ENCODE data around the gene ZNHIT6. TPM values are rescaled to one million over a fixed set of nuclear protein-coding genes. Genes with fewer than 3 reads are reported as not detected.

ZNHIT6 gene
- polyA plus RNA-seq, 3 donors = 1.7 to 3.2 (median 2.0) TPM

- Histone ChIP-seq H3K4me2 (replicated peaks; ENCODE audit: extremely low read depth, low read length, poor library complexity, severe bottlenecking) (no peak overlapping the region), H2AFZ (ENCODE audit: insufficient read depth, low read depth, low read length, poor library complexity, severe bottlenecking) (no peak overlapping the region)
Measured at GRCh38 chr1:85628791-85629531, 79.3 kb downstream of the ZNHIT6 start.

GRCh38 chr1:85626818-85627217 lies 81.4 kb downstream of the ZNHIT6 start:
- no peaks in the 10 kb centered on the region for H3K36me3 ChIP-seq (replicated peaks in 1 of 2; ENCODE audit: control insufficient read depth in 1 of 2, insufficient read depth in 2 of 2, low read length in 2 of 2)
- peaks cover 4 to 22% (median 9%) of the 10 kb centered on the region in 7 donors for H3K9me3 Mint-ChIP-seq
- H3K9me3 ChIP-seq (replicated peaks in 1 of 2; ENCODE audit: control insufficient read depth in 1 of 2, insufficient read depth in 1 of 2, low read length in 2 of 2) = peaks cover under 1 to 2% of the 10 kb centered on the region in 2 donors
- no peaks in the 10 kb centered on the region for H3K27me3 ChIP-seq (ENCODE audit: control insufficient read depth in 2 of 2, insufficient read depth in 2 of 2, low read length in 2 of 2)
- no peak overlapping the region for H3K4me3 ChIP-seq (replicated peaks in 1 of 3; ENCODE audit: low read depth in 2 of 3, low read length in 3 of 3)
- no peaks in the 10 kb centered on the region for H3K79me2 ChIP-seq (ENCODE audit: insufficient read depth, low read length)
- H3K4me1 Mint-ChIP-seq = no peaks in the 10 kb centered on the region
- H3K36me3 Mint-ChIP-seq = peaks cover 3 to 7% of the 10 kb centered on the region in 2 donors
- no peaks in the 10 kb centered on the region for H4K20me1 ChIP-seq (ENCODE audit: insufficient read depth, low read length)
- intact Hi-C loops (cut with micrococcal nuclease) = no loop called here
- peaks cover 0 to 4% (median 3%) of the 10 kb centered on the region in 3 donors for H3K27me3 Mint-ChIP-seq (ENCODE audit: low read depth in 3 of 3)
- no peak overlapping the region for H3K4me3 Mint-ChIP-seq
- H3K27ac Mint-ChIP-seq = peak overlapping the region in 1 of 7 donors; percentile 16
- H3K4me1 ChIP-seq (ENCODE audit: control insufficient read depth in 1 of 2, insufficient read depth in 2 of 2, low read length in 2 of 2) = no peaks in the 10 kb centered on the region
- TF ChIP-seq CTCF (IDR thresholded peaks at IDR 0.05) = no peak
- no peak overlapping the region for H2AFZ ChIP-seq (ENCODE audit: insufficient read depth, low read depth, low read length, poor library complexity, severe bottlenecking)
- no peak for DNase-seq
- H3K9ac ChIP-seq (ENCODE audit: insufficient read depth, low read length, poor library complexity, severe bottlenecking) = no peak overlapping the region
- H3K4me2 ChIP-seq (replicated peaks; ENCODE audit: extremely low read depth, low read length, poor library complexity, severe bottlenecking) = no peak overlapping the region
- H3K27ac ChIP-seq (ENCODE audit: low read depth in 1 of 2, low read length in 2 of 2) = no peak overlapping the region

More at GRCh38 chr1:85628791-85629531, 79.3 kb downstream of the ZNHIT6 start:
- H3K36me3 Mint-ChIP-seq = peaks cover 3 to 7% of the 10 kb centered on the region in 2 donors
- no peaks in the 10 kb centered on the region for H3K4me1 ChIP-seq (ENCODE audit: control insufficient read depth in 1 of 2, insufficient read depth in 2 of 2, low read length in 2 of 2)
- H3K27ac Mint-ChIP-seq = no peak overlapping the region
- H3K9ac ChIP-seq (ENCODE audit: insufficient read depth, low read length, poor library complexity, severe bottlenecking) = no peak overlapping the region
- no peaks in the 10 kb centered on the region for H3K27me3 ChIP-seq (ENCODE audit: control insufficient read depth in 2 of 2, insufficient read depth in 2 of 2, low read length in 2 of 2)
- no peaks in the 10 kb centered on the region for H3K79me2 ChIP-seq (ENCODE audit: insufficient read depth, low read length)
- no peak overlapping the region for H3K4me3 ChIP-seq (replicated peaks in 1 of 3; ENCODE audit: low read depth in 2 of 3, low read length in 3 of 3)
- no peaks in the 10 kb centered on the region for H3K9me3 ChIP-seq (replicated peaks in 1 of 2; ENCODE audit: control insufficient read depth in 1 of 2, insufficient read depth in 1 of 2, low read length in 2 of 2)
- H3K27ac ChIP-seq (ENCODE audit: low read depth in 1 of 2, low read length in 2 of 2) = no peak overlapping the region
- H3K9me3 Mint-ChIP-seq = peaks cover 0 to 11% (median 4%) of the 10 kb centered on the region in 7 donors
- intact Hi-C loops (cut with micrococcal nuclease) = no loop called here
- no peak for DNase-seq
- WGBS (ENCODE audit: insufficient coverage) = 84% methylated on average over 5 of the region's 9 CpGs
- H3K27me3 Mint-ChIP-seq (ENCODE audit: low read depth in 3 of 3) = peaks cover 0 to 4% (median 3%) of the 10 kb centered on the region in 3 donors
- H3K4me1 Mint-ChIP-seq = no peaks in the 10 kb centered on the region
- no peak overlapping the region for H3K4me3 Mint-ChIP-seq
- H3K36me3 ChIP-seq (replicated peaks in 1 of 2; ENCODE audit: control insufficient read depth in 1 of 2, insufficient read depth in 2 of 2, low read length in 2 of 2) = no peaks in the 10 kb centered on the region
- no peak for TF ChIP-seq CTCF (IDR thresholded peaks at IDR 0.05)
- no peaks in the 10 kb centered on the region for H4K20me1 ChIP-seq (ENCODE audit: insufficient read depth, low read length)

Measured in CD14-positive monocyte (primary cell).